Activated CD4-positive, CD25-positive, alpha-beta regulatory T cell treated with anti-CD3 and anti-CD28 coated beads, Interleukin-2, amount 50 U/mL, for 24 hours (primary cell): Measurements from ENCODE around the gene LILRA2.
"Not testable (repeated sequence)": the region's sequence is repeated elsewhere in the genome, so short reads cannot be mapped to it uniquely, and the experiment has no call there.

Experiments
- ATAC-seq, 2 donors: fragments of 150-1000 bp; cut with Tn5 transposase; one replicate each; pipeline ENCODE4 v1.10.0; 2021; ENCODE audit warnings: mild to moderate bottlenecking in 1 of 2, moderate library complexity in 1 of 2

The LILRA2 gene

GRCh38 chr19:54573330-54573872 lies at the start of gene LILRA2:
LILRA2 (plus strand) TSS chr19:54573790; CDS start chr19:54573879, 89 bp downstream.
- ATAC-seq: peak in 1 of 2 donors; percentile 7

GRCh38 chr19:54525636-54526035 lies 48.0 kb upstream of the LILRA2 start:
- no peak for ATAC-seq

- ATAC-seq: no peak
Observed at GRCh38 chr19:54526972-54527371, 46.6 kb upstream of the LILRA2 start.

- ATAC-seq: no peak
Observed at GRCh38 chr19:54530866-54531265, 42.7 kb upstream of the LILRA2 start.

GRCh38 chr19:54532528-54532927 lies 41.1 kb upstream of the LILRA2 start:
- peak in 1 of 2 donors; percentile 17 for ATAC-seq

GRCh38 chr19:54533476-54533875 lies 40.1 kb upstream of the LILRA2 start:
- no peak for ATAC-seq

- no peak for ATAC-seq
Observed at GRCh38 chr19:54534156-54534555, 39.4 kb upstream of the LILRA2 start.

- no peak for ATAC-seq
Observed at GRCh38 chr19:54535601-54536000, 38.0 kb upstream of the LILRA2 start.

GRCh38 chr19:54536956-54537355 lies 36.6 kb upstream of the LILRA2 start:
- ATAC-seq: no peak

- ATAC-seq: no peak
Observed at GRCh38 chr19:54541712-54542111, 31.9 kb upstream of the LILRA2 start.

- no peak for ATAC-seq
Observed at GRCh38 chr19:54548806-54549205, 24.8 kb upstream of the LILRA2 start.

GRCh38 chr19:54549224-54549623 lies 24.4 kb upstream of the LILRA2 start:
- no peak for ATAC-seq

GRCh38 chr19:54551293-54551692 lies 22.3 kb upstream of the LILRA2 start:
- no peak for ATAC-seq

GRCh38 chr19:54551950-54552912 lies 21.4 kb upstream of the LILRA2 start:
- no peak for ATAC-seq

GRCh38 chr19:54552913-54553310 lies 20.7 kb upstream of the LILRA2 start:
- ATAC-seq: no peak

- no peak for ATAC-seq
Observed at GRCh38 chr19:54554006-54554405, 19.6 kb upstream of the LILRA2 start.

- no peak for ATAC-seq
Observed at GRCh38 chr19:54554896-54555295, 18.7 kb upstream of the LILRA2 start.

- no peak for ATAC-seq
Observed at GRCh38 chr19:54556194-54556593, 17.4 kb upstream of the LILRA2 start.

- no peak for ATAC-seq
Observed at GRCh38 chr19:54558339-54558738, 15.3 kb upstream of the LILRA2 start.

- no peak for ATAC-seq
Observed at GRCh38 chr19:54560881-54561385, 12.7 kb upstream of the LILRA2 start.

GRCh38 chr19:54561840-54562239 lies 11.8 kb upstream of the LILRA2 start:
- ATAC-seq: no peak

GRCh38 chr19:54563206-54563605 lies 10.4 kb upstream of the LILRA2 start:
- ATAC-seq: not testable (repeated sequence)

GRCh38 chr19:54570316-54570715 lies 3.3 kb upstream of the LILRA2 start:
- ATAC-seq: no peak
